ENCODE results near the gene CLCF1. TPM values are rescaled to one million over a fixed set of nuclear protein-coding genes. Genes with fewer than 3 reads are reported as not detected.

Gene CLCF1
- 17.8 and 29.8 TPM in 2 replicates for total RNA-seq

GRCh38 chr11:67372993-67373647 is at the start of gene CLCF1:
TSS of gene CLCF1 (minus strand) at chr11:67373598. CDS start at chr11:67373539, 59 bp downstream.

GRCh38 chr11:67415501-67416304 is 42.3 kb upstream of the CLCF1 start, which contains the start of gene CARNS1:
TSS of gene CARNS1 (plus strand) at chr11:67415678. CDS start at chr11:67416200, 522 bp downstream.

GRCh38 chr11:67401495-67402191 is 28.2 kb upstream of the CLCF1 start, which contains the start of gene PPP1CA:
TSS of gene PPP1CA (minus strand) at chr11:67401858. CDS start at chr11:67401782, 76 bp downstream.

GRCh38 chr11:67391304-67392182 is 18.1 kb upstream of the CLCF1 start, which contains the start of gene RAD9A:
TSS of gene RAD9A (plus strand) at chr11:67391986. CDS start at chr11:67392045, 59 bp downstream.

GRCh38 chr11:67353317-67354074 is 19.9 kb downstream of the CLCF1 start, which contains the start of gene POLD4:
TSS of gene POLD4 (minus strand) at chr11:67353546. CDS start at chr11:67353399, 147 bp downstream.

Other genes with a start within 250 kb of the CLCF1 start
- 36.5 and 39.3 TPM in 2 replicates for gene GRK2, start 107.1 kb downstream of the CLCF1 start, total RNA-seq
- 31.4 and 32.5 TPM in 2 replicates for gene ANKRD13D, start 84.3 kb downstream of the CLCF1 start, total RNA-seq
- 20.2 and 57.3 TPM in 2 replicates for gene SSH3, start 70.1 kb downstream of the CLCF1 start, total RNA-seq
- 117 and 123 TPM in 2 replicates for gene POLD4, start 20.1 kb downstream of the CLCF1 start, total RNA-seq
- gene RAD9A, start 18.4 kb upstream of the CLCF1 start, total RNA-seq: 7.4 and 9.8 TPM in 2 replicates
- gene PPP1CA, start 28.3 kb upstream of the CLCF1 start, total RNA-seq: 266 and 298 TPM in 2 replicates
- gene TBC1D10C, start 30.5 kb upstream of the CLCF1 start, total RNA-seq: 0.33 and 0.76 TPM in 2 replicates
- gene CARNS1, start 42.1 kb upstream of the CLCF1 start, total RNA-seq: 0.33 and 7.5 TPM in 2 replicates
- gene RPS6KB2, start 54.9 kb upstream of the CLCF1 start, total RNA-seq: 55.7 and 76.3 TPM in 2 replicates
- gene PTPRCAP, start 64.1 kb upstream of the CLCF1 start, total RNA-seq: 0.25 and 1.8 TPM in 2 replicates
- gene CORO1B, start 69.9 kb upstream of the CLCF1 start, total RNA-seq: 145 and 203 TPM in 2 replicates
- gene GPR152, start 79.1 kb upstream of the CLCF1 start, total RNA-seq: not detected in 2 replicates
- gene CABP4, start 81.8 kb upstream of the CLCF1 start, total RNA-seq: not detected in 2 replicates
- gene TMEM134, start 95.7 kb upstream of the CLCF1 start, total RNA-seq: 58.2 and 61.9 TPM in 2 replicates
- gene AIP, start 109.4 kb upstream of the CLCF1 start, total RNA-seq: 59.2 and 87.3 TPM in 2 replicates
- 93.2 and 138 TPM in 2 replicates for gene PITPNM1, start 131.8 kb upstream of the CLCF1 start, total RNA-seq
- 107 and 165 TPM in 2 replicates for gene CDK2AP2, start 134.6 kb upstream of the CLCF1 start, total RNA-seq
- not detected in 2 replicates for gene CABP2, start 149.8 kb upstream of the CLCF1 start, total RNA-seq
- 2,936 and 3,710 TPM in 2 replicates for gene GSTP1, start 210.2 kb upstream of the CLCF1 start, total RNA-seq
- gene NDUFV1, start 233.3 kb upstream of the CLCF1 start, total RNA-seq: 205 and 246 TPM in 2 replicates